GM21529 (cell line): ENCODE data around the gene CPED1.
"Not testable (repeated sequence)": the region's sequence is repeated elsewhere in the genome, so short reads cannot be mapped to it uniquely, and the experiment has no call there.

Source experiments
- ATAC-seq: cut with Tn5 transposase; IDR thresholded peaks from one replicate; pipeline ENCODE4 v1.9.1; 2021; ENCODE audit not compliant: unreplicated experiment

The CPED1 gene

GRCh38 chr7:120981117-120981516 is 7.4 kb upstream of the CPED1 start:
- no peak for ATAC-seq

GRCh38 chr7:120981888-120982615 is 6.5 kb upstream of the CPED1 start:
- ATAC-seq: peak; percentile 52

- not testable (repeated sequence) for ATAC-seq
Observed at GRCh38 chr7:120983592-120983991, 4.9 kb upstream of the CPED1 start.

GRCh38 chr7:120984406-120984805 is 4.1 kb upstream of the CPED1 start:
- ATAC-seq: no peak

GRCh38 chr7:120985130-120985758 is 3.3 kb upstream of the CPED1 start:
- ATAC-seq: no peak

GRCh38 chr7:120985839-120986238 is 2.7 kb upstream of the CPED1 start:
- ATAC-seq: no peak

GRCh38 chr7:120986650-120987049 is 1.9 kb upstream of the CPED1 start:
- no peak for ATAC-seq

- no peak for ATAC-seq
Observed at GRCh38 chr7:120987280-120987679, 1.2 kb upstream of the CPED1 start.

- ATAC-seq: peak; percentile 97
Observed at GRCh38 chr7:120987683-120988590, 574 bp upstream of the CPED1 start.

- no peak for ATAC-seq
Observed at GRCh38 chr7:120989257-120990220, 1.0 kb downstream of the CPED1 start.

GRCh38 chr7:120990468-120991118 is 2.1 kb downstream of the CPED1 start:
- no peak for ATAC-seq

- ATAC-seq: no peak
Observed at GRCh38 chr7:120991161-120991560, 2.6 kb downstream of the CPED1 start.

- no peak for ATAC-seq
Observed at GRCh38 chr7:120991581-120991980, 3.1 kb downstream of the CPED1 start.

- ATAC-seq: no peak
Observed at GRCh38 chr7:120992272-120992964, 3.9 kb downstream of the CPED1 start.

- no peak for ATAC-seq
Observed at GRCh38 chr7:120992965-120993494, 4.5 kb downstream of the CPED1 start.

- no peak for ATAC-seq
Observed at GRCh38 chr7:120993553-120994191, 5.2 kb downstream of the CPED1 start.

- no peak for ATAC-seq
Observed at GRCh38 chr7:120994512-120995410, 6.2 kb downstream of the CPED1 start.

GRCh38 chr7:120995654-120996053 is 7.1 kb downstream of the CPED1 start:
- no peak for ATAC-seq
